ENCODE measurements around the gene UROC1.

GRCh38 chr3:126512916-126513650 lies 4.5 kb downstream of the UROC1 start:
- TF ChIP-seq EP300 (IDR thresholded peaks at IDR 0.05) (no peak), CTCF (IDR thresholded peaks at IDR 0.05) (no peak), POLR2A (IDR thresholded peaks at IDR 0.05) (no peak)

Measured in upper lobe of left lung (tissue), 4 donors.